BJ (cell line): ENCODE results near the gene DIAPH1. TPM values are rescaled to one million over a fixed set of nuclear protein-coding genes. Genes with fewer than 3 reads are reported as not detected.

Experiments used
- CTCF ChIA-PET: fragments of 350-600 bp; formaldehyde crosslinking; extraction: SDS; loops from one replicate; lab custom pipeline; 2021; ENCODE audit warnings: antibody characterized with exemption, inconsistent platforms; lab: Yijun Ruan, JAX
- POLR2A ChIA-PET: fragments of 300-600 bp; sonication (Branson Sonifier 250); formaldehyde crosslinking; extraction: SDS; loops from one replicate; lab custom pipeline; 2021; ENCODE audit warnings: antibody characterized with exemption; lab: Charles Lee
- DNase-seq: peaks from one replicate; pipeline ENCODE4 v3.0.0-alpha.2; 2011; ENCODE audit warnings: low read depth
- H3K27me3 ChIP-seq: 2 replicates; pipeline ENCODE4 v1.6.0; 2011; ENCODE audit warnings: low read length; ENCODE audit not compliant: control insufficient read depth, insufficient read depth
- H3K36me3 ChIP-seq: 2 replicates; pipeline ENCODE4 v1.5.1; 2011; ENCODE audit warnings: low read length; ENCODE audit not compliant: control insufficient read depth, insufficient read depth
- H3K4me3 ChIP-seq: 2 replicates; pipeline ENCODE4 v1.5.1; 2011; ENCODE audit warnings: low read depth, mild to moderate bottlenecking, control low read depth, low read length
- CTCF ChIP-seq: IDR thresholded peaks from 2 replicates; pipeline ENCODE4 v1.5.1; 2011; ENCODE audit warnings: low read depth, mild to moderate bottlenecking, control low read depth, inconsistent platforms, low read length, moderate library complexity; ENCODE audit not compliant: insufficient read depth
- polyA plus RNA-seq: library from polyadenylated mRNA; depleted of rRNA; stranded (reverse); fragments of >200 nt; gene quantifications from 2 replicates; pipeline ENCODE4 v1.2.3, GENCODE V29; 2011

Gene DIAPH1
- polyA plus RNA-seq, 1 experiment, result 36.6 TPM

- DNase-seq, result no peak
- CTCF ChIA-PET, result interaction anchor here (0.7 to 2.3 kb wide), 9 partner anchors 12 to 121 kb away, joined by 3 to 8 read pairs (median 4); partner anchors contain the start of genes PCDHGA10, PCDHGA11 and PCDHGB7
- POLR2A ChIA-PET, result no interaction called here
- no peak for TF ChIP-seq CTCF
- H3K36me3 ChIP-seq, result no peaks in the 10 kb centered on the region
- no peak overlapping the region for H3K4me3 ChIP-seq
- H3K27me3 ChIP-seq, result no peaks in the 10 kb centered on the region
Observed at GRCh38 chr5:141533897-141534296, 84.9 kb downstream of the DIAPH1 start.

- H3K36me3 ChIP-seq, result no peaks in the 10 kb centered on the region
- no peak for DNase-seq
- ChIA-PET CTCF (interaction anchor here (1.1 to 2.3 kb wide), 4 partner anchors 20 to 31 kb away, joined by 3 to 8 read pairs (median 5); no protein-coding TSS in a partner anchor), POLR2A (no interaction called here)
- TF ChIP-seq CTCF, result no peak
- no peak overlapping the region for H3K4me3 ChIP-seq
- H3K27me3 ChIP-seq, result no peaks in the 10 kb centered on the region
Observed at GRCh38 chr5:141532726-141533125, 86.1 kb downstream of the DIAPH1 start.

- POLR2A ChIA-PET, result no interaction called here
- CTCF ChIA-PET, result interaction anchor here (1.7 to 3.9 kb wide), 2 partner anchors 28 to 37 kb away, joined by 4 to 16 read pairs; no protein-coding TSS in a partner anchor
- Histone ChIP-seq H3K27me3 (no peaks in the 10 kb centered on the region), H3K36me3 (no peaks in the 10 kb centered on the region), H3K4me3 (no peak overlapping the region)
- no peak for DNase-seq
- no peak for TF ChIP-seq CTCF
Observed at GRCh38 chr5:141529873-141530272, 88.9 kb downstream of the DIAPH1 start.

- DNase-seq, result no peak
- no peak for TF ChIP-seq CTCF
- POLR2A ChIA-PET, result no interaction called here
- CTCF ChIA-PET, result interaction anchor here (1.2 to 10.1 kb wide), 9 partner anchors 13 to 117 kb away, joined by 3 to 170 read pairs (median 5); partner anchors contain the start of genes PCDHGA10, PCDHGA11 and PCDHGA12
- no peak overlapping the region for H3K4me3 ChIP-seq
- H3K27me3 ChIP-seq, result no peaks in the 10 kb centered on the region
- no peaks in the 10 kb centered on the region for H3K36me3 ChIP-seq
Observed at GRCh38 chr5:141529002-141529401, 89.8 kb downstream of the DIAPH1 start.

GRCh38 chr5:141528291-141528984, 90.4 kb downstream of the DIAPH1 start:
- no peak for DNase-seq
- H3K27me3 ChIP-seq, result no peaks in the 10 kb centered on the region
- POLR2A ChIA-PET, result interaction anchor here (0.6 kb wide), 1 partner anchor 893 kb away, joined by 6 read pairs; no protein-coding TSS in a partner anchor
- H3K4me3 ChIP-seq, result no peak overlapping the region
- CTCF ChIA-PET, result interaction anchor here (0.8 to 10.1 kb wide), 12 partner anchors 14 to 116 kb away, joined by 3 to 170 read pairs (median 4); partner anchors contain the start of genes PCDHGA10, PCDHGA11, PCDHGA12 and PCDHGB7
- H3K36me3 ChIP-seq, result no peaks in the 10 kb centered on the region
- no peak for TF ChIP-seq CTCF
